HG02798 (cell line): ENCODE measurements around the gene RELN.
"Not testable (repeated sequence)": the region's sequence is repeated elsewhere in the genome, so short reads cannot be mapped to it uniquely, and the experiment has no call there.

Experiments
- ATAC-seq: cut with Tn5 transposase; IDR thresholded peaks from one replicate; pipeline ENCODE4 v1.9.1; 2021; ENCODE audit warnings: mild to moderate bottlenecking; ENCODE audit not compliant: unreplicated experiment, poor library complexity

The RELN gene

DNA sequence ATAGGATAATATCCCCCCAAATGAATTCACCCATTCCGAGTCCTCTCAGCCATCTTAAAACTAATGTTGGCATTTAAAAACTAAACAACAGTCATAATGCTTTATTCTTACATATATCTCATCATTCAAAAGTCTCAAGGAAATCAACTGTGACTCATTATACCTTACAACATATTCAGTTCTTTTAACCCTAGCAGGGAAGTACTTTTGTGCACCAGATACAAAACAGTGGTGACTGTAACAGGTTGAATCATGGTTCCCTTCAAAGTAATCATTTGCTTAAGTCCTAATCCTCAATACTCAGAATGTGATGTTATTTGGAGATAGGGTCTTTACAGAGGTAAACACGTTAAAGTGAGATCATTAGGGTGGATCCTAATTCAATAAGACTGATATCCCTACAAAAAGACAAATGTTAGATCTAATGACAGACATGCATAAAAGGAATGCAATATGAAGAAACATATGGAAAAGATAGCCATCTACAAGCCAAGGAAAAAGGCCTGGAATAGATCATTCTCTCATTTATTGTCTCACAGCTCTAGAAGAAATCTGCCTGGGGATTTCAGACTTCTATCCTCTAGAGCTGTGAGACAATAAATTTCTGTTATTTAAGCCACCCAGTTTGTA lies 42.3 kb downstream of the RELN start:
- ATAC-seq: no peak

DNA sequence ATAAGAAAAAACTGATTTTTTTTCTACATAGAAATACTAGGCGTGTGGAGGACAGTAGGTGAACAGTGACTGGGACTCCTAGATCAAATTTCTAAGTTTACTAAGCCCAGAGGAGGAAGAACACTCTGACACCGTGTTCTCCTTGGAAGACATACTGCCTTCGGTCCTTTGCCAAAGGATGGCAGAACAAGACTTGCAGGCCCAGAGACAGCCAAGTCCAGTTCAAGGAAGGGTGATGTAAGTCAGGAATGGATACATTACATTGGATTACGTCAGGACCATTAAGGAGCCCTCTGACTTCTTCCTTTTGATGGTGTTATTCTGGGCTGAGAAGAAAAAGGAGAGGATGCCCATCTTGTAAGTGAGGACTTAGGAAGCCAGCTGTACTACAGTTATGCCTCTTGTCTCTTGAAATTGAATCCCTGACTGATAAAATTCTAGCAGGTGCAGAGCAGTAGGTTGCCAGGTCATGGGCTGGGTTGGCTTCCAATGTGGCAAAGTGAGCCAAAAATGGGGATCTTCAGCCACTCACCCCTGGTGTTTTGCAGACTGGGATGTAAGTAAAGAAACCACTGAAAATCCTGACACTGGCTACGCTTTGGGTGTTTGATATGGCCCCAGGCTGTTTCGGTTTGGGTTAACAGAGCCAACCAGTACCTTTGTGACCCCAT lies 45.1 kb downstream of the RELN start:
- ATAC-seq: no peak

GRCh38 chr7:103941976-103942375 lies 47.5 kb downstream of the RELN start:
- no peak for ATAC-seq

DNA sequence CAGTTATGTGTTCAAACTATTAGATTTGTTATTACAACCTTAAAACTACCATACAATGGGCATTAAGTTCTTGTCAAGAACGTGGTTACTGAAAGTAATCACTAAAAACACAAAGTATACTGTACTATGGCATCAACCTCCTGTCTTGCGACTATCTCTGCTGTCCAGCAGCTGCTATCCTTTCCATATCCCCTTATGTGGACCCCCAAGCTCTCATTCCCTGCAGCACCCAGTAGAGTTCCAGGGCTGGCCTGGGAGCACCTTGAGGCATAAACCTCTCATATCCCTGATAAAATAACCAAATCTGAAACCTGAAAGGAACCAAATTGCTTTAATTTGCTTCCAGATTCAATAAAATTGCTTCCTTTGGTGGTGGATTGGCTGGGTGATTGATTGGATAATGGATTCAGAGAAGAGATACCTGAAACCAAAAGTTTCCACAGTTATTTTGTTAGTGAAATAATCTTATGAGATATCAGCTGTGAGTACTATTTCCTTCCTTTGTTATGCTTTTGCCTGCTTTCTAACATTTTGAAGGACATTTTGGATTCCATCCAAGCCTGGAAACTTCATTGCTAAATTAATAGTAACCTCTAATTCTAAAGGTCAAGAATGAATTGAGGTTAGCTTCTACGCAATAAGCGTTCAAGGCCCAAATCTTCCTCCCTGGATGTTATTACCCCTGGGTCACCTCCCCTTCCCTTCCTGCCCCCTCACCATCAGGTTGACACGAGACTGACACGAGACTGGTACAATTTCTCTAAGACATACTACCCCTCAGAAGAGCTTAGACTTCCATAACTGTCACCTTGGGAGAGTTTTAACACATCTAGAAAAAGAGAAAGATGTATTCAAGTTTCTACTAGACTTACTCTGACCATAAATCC lies 48.8 kb downstream of the RELN start:
- ATAC-seq: no peak

- ATAC-seq: no peak
These were observed 51.8 kb downstream of the RELN start for GRCh38 chr7:103937680-103938079.

DNA sequence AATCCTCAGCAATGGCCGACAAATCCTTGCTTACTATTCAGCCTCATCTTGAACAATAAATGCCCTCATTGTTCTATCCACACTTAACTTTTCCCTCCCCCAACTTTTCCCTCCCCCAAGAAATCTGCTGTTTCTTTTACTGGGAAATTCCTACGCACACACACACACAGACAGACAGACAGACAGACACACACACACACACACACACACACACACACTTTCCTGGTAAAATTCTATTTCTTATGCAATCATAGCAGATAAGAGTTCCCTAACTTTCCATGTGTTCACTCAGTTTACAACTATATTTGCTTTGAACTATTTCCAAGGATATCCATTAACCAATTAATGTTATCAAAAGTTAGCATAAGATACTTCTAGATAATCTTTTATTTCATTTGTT lies 52.9 kb downstream of the RELN start:
- no peak for ATAC-seq

DNA sequence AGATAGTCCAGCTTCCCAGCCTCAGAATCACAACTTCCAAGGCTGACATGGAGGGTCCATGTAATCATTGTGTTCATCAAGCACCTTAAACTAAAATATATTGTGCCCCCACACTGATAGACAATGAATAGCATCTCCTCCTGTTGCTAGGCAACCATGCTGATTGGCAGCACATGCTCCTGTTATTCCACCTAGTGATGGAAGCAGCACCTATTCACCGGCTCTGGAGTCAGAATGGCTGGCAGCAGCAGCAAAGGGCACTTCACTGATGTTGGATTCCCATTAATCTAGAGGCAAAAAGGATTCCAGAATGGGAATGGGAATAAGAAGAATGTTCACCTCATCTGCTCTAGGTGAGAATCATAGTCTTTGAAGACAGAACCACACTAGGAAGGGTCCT lies 55.0 kb downstream of the RELN start:
- no peak for ATAC-seq

DNA sequence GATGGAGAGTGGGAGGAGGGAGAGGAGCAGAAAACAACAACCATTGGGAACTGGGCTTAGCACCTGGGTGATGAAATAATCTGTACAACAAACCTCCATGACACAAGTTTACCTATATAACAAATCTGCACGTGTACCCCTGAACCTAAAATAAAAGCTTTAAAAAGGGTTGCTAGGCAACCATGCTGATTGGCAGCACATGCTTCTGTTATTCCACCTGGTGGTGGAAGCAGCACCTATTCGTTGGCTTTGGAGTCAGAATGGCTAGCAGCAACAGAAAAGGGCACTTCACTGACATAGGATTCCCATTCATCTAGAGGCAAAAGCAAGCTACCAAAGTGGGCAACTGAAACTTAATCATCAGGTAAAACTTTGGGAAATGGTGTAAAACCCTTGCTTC lies 57.1 kb downstream of the RELN start:
- no peak for ATAC-seq

GRCh38 chr7:103929901-103930311 lies 59.6 kb downstream of the RELN start:
- ATAC-seq: no peak

DNA sequence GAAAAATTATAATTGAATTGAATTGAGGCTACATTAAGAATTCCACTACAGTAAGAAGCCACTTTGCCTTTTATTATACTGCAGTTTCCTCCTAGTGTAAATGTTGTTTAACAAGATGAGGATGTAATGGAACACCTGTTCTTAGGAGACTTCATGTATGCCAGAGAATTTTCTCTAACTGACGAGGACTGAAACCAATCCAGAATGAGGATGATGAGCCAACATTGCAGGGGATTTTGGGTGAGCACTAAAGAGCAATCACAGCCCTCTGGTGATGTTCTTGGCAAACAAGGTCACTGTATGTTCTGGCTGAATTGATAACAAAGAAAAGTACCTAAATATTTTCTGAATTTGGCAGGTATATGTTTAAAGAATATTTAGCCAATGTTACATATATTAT lies 60.9 kb downstream of the RELN start:
- no peak for ATAC-seq

- no peak for ATAC-seq
These were observed 65.3 kb downstream of the RELN start for GRCh38 chr7:103924184-103924583.

DNA sequence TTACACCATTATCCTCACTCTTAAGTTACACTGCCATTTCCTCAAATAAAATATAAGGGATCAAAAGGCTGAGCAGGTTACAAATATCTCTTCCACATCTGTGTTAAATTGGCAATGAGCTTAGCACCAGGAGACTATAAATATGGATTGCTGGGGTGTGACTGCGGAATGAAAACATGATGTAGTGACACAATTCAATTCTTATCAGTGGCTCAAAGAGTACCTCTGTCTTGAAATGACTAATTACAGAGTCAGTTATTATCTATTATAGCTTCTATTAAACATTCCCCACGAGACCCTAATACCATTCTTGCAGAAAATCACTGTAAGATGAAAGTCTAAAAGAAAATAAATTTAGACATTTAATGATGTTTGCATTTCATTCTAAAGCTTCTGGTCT lies 67.1 kb downstream of the RELN start:
- no peak for ATAC-seq

- ATAC-seq: no peak
These were observed 67.8 kb downstream of the RELN start for GRCh38 chr7:103921692-103922091.

DNA sequence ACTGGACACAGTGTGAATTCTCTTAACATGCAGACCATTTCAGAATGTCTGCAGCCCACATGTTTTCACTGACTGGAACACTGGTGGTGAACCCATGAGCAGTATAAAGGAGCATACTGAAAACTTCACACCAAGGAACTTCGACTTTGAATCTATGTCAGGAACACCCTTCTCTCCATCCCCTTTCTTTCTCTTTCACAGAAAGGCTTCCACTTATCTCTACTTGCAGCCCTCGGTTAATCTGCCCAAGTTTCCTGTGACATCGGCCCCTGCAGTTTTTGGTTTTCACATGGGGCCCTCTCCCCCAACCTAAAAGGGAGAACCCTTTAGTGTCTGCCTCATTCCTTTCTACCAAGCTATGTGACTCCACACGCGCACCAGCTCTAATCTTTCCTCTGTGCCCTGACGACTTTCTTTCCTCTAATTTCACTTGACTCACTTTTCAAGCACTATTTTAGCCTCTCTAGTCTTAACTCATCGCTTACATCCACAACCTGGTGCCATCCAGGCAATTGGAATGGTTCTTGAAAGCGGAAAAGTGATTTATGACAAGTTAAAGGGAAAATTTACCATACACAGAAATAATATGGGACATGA lies 70.1 kb downstream of the RELN start:
- ATAC-seq: no peak

GRCh38 chr7:103918631-103919271 lies 70.7 kb downstream of the RELN start:
- no peak for ATAC-seq

GRCh38 chr7:103915680-103916357 lies 73.6 kb downstream of the RELN start:
- ATAC-seq: no peak

DNA sequence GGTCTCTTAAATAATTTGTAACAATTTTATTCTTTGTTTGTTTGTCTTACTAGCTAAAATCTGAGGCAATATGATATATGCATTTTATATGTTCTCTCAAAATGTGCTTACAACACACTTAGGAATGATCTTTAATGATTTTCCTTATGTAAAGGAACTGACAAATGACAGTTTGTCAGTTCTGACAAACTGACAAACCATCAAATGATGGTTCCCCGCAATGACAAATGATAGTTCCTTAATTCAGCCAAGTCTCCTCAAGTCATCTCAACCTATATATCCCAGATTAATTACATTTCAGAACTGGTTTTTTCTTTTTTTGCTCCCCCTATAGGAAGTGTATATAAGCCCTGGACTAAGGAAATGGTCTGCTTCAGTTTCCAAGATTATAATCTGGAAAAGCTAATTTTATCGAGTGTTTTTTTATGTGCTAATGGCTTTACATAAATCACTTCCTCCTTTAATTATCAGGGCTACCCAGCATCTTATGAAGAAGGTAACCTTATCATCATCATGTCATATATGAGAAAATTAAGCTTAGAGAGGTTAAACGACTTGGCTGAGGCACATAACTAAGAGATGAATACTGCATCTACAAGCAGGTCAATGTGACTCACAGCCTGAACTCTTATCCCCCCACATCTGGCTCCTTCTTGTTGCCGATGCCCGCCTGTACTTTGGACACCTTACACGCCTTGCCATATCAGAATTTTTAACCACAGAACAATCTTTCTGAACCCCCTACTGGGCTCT lies 75.1 kb downstream of the RELN start:
- ATAC-seq: no peak

DNA sequence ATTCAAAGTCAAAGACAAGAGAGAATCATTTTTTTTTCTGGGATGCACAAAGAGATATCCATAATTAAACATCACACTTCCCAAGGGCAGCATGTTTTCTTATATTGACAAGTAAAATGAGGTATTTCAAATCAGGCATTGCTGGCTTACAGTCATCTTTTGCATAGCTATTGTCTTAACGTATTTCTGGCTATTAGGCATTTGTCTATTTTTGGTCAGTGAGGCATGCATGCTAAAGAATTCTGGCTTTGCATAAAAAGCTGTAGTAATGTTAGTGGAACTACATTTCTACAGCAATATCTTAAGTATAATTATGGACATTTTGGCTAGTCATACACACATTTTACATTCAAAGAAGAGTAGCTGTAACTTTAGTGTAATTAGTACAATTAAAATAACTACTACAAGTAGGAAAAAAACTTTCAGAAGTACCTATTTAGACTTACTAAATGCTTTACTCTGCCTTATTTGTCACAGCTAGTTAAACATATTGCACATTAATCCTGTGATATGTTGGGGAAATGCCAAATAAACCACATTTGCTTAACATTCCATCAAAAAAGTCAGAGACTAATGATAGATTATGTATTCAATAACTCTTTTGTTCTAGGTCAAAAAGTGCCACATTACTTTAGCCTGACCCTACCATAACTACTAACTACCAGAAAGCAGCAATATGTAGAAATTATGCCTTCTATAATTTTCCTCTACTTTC lies 76.4 kb downstream of the RELN start:
- ATAC-seq: no peak

DNA sequence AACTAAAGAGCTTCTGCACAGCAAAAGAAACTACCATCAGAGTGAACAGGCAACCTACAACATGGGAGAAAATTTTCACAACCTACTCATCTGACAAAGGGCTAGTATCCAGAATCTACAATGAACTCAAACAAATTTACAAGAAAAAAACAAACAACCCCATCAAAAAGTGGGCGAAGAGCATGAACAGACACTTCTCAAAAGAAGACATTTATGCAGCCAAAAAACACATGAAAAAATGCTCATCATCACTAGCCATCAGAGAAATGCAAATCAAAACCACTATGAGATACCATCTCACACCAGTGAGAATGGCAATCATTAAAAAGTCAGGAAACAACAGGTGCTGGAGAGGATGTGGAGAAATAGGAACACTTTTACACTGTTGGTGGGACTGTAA lies 78.4 kb downstream of the RELN start:
- ATAC-seq: not testable (repeated sequence)
